WTC11 (cell line): ENCODE data around the gene TRIM38.

Experiments
- JAZF1 ChIP-seq: fragments of 250-450 bp; sonication (Bioruptor Pico); IDR thresholded peaks from 2 replicates; pipeline ENCODE4 v1.9.0; 2021; ENCODE audit warnings: moderate library complexity, mild to moderate bottlenecking, inconsistent platforms
- MXD4 ChIP-seq: fragments of 250-450 bp; sonication (Bioruptor Pico); IDR thresholded peaks from 2 replicates; pipeline ENCODE4 v1.8.0; 2021; ENCODE audit warnings: mild to moderate bottlenecking, moderate library complexity, borderline replicate concordance
- TEAD1 ChIP-seq: sonication (generic); formaldehyde crosslinking; IDR thresholded peaks from 2 replicates; pipeline ENCODE4 v1.8.0; 2022; ENCODE audit warnings: mild to moderate bottlenecking, missing genetic modification reagents
- TF ChIP-seq, protein P1 (sequence below): fragments of 200-600 bp; IDR thresholded peaks from 2 replicates; pipeline ENCODE4 v1.8.0; 2022; ENCODE audit warnings: antibody characterized with exemption
- TF ChIP-seq, protein P2 (sequence below): sonication (generic); formaldehyde crosslinking; conservative IDR thresholded peaks from 2 replicates; pipeline ENCODE4 v1.8.1; 2022; ENCODE audit warnings: mild to moderate bottlenecking, missing genetic modification reagents
- TF ChIP-seq, protein P3 (sequence below): fragments of 250-450 bp; sonication (Bioruptor Pico); conservative IDR thresholded peaks from 2 replicates; pipeline ENCODE4 v1.9.0; 2021; ENCODE audit warnings: mild to moderate bottlenecking

DNA sequence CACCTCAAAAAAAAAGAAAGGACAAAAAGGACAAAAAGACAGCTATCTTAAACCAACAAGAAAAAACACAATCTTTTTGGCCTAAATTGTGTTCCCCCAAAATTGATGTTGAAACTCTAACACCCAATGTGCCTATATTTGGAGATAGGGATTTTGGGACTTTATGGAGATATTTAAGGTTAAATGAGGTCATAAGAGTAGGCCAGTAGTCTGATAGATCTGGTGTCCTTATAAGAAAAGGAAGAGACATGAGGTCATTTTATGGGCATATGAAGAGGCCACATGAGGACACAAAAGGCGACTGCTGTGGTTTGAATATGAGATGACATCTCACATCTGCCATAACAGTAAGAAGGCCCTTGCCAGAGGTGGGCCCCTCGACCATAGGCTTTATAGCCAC, 49.5 kb downstream of the TRIM38 start:
- TF ChIP-seq, protein P1, sequence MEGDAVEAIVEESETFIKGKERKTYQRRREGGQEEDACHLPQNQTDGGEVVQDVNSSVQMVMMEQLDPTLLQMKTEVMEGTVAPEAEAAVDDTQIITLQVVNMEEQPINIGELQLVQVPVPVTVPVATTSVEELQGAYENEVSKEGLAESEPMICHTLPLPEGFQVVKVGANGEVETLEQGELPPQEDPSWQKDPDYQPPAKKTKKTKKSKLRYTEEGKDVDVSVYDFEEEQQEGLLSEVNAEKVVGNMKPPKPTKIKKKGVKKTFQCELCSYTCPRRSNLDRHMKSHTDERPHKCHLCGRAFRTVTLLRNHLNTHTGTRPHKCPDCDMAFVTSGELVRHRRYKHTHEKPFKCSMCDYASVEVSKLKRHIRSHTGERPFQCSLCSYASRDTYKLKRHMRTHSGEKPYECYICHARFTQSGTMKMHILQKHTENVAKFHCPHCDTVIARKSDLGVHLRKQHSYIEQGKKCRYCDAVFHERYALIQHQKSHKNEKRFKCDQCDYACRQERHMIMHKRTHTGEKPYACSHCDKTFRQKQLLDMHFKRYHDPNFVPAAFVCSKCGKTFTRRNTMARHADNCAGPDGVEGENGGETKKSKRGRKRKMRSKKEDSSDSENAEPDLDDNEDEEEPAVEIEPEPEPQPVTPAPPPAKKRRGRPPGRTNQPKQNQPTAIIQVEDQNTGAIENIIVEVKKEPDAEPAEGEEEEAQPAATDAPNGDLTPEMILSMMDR: no peak
- no peak for TF ChIP-seq JAZF1 (CRISPR knock-in tag)
- TF ChIP-seq, protein P2, sequence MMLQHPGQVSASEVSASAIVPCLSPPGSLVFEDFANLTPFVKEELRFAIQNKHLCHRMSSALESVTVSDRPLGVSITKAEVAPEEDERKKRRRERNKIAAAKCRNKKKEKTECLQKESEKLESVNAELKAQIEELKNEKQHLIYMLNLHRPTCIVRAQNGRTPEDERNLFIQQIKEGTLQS (CRISPR knock-in tag): no peak
- TF ChIP-seq, protein P3, sequence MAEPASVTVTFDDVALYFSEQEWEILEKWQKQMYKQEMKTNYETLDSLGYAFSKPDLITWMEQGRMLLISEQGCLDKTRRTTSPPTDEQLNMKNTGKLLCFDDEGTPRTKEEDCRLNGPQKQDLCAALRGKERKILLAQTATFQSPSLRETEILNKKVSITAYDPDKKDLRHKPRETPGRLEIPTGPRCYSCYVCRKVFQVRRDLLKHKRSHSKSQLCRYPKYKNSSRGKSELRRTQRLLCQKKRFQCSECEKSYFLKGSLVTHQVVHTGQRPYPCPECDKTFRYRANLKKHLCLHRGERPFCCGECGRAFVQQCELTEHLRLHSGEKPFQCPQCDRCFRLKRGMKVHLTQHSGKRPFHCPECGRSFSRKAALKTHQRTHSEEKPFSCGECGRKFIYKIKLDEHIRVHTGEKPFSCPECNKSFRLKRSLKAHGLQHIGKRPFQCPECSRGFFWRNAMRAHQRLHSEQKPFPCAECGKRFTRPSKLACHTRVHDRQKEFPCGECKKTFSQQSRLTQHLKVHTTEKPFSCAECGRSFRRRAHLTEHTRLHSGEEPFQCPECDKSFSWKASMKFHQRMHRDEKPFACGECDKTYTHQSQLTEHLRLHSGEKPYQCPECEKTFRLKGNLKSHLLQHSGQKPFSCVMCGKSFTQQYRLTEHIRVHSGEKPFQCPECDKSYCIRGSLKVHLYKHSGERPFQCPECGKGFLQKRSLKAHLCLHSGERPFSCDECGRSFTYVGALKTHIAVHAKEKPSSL (CRISPR knock-in tag): no peak
- no peak for TF ChIP-seq TEAD1
- TF ChIP-seq MXD4 (CRISPR knock-in tag): no peak
